Measurements from ENCODE around the gene DDX17. TPM values are rescaled to one million over a fixed set of nuclear protein-coding genes. Genes with fewer than 3 reads are reported as not detected.

DDX17 gene
- total and polyA plus RNA-seq, 10 of the 15 experiments (the other 5 are each of a cell fraction or from before 2014, with no cell fraction given) = 25.2 to 778 (median 266) TPM

DNA sequence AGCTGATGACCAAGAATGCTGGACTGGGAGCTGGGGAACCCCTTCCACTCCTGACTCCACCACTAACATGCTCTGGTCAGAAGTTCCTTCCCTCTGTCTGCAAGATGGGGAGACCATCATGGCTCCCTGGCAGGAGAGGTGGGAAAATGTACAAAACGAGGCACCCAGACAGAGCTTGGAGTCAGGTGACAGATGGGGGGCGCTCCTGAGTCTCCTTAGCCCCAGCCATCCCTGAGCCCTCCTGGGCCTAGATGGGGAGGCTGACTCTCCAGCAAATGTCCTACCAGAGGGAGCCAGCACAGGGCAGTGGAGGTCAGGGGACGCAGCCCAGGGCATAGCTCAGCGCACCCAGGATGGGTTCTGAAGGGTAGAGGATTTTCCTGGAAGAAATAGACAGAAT is 71.1 kb downstream of the DDX17 start:
- intact Hi-C loops (cut with micrococcal nuclease; ENCODE audit: unreplicated experiment) = no loop called here
- Histone ChIP-seq H3K9me3 (replicated peaks; ENCODE audit: control insufficient read depth, insufficient read depth, low read length) (no peaks in the 10 kb centered on the region), H3K79me2 (ENCODE audit: control insufficient read depth, insufficient read depth, low read length) (no peaks in the 10 kb centered on the region), H3K4me3 (no peak overlapping the region), H3K4me2 (ENCODE audit: control insufficient read depth, insufficient read depth) (no peak overlapping the region), H4K20me1 (ENCODE audit: control insufficient read depth, insufficient read depth) (no peaks in the 10 kb centered on the region), H3K4me1 (ENCODE audit: control insufficient read depth, insufficient read depth, low read length) (no peaks in the 10 kb centered on the region), H3K9ac (ENCODE audit: control insufficient read depth, insufficient read depth, low read length) (no peak overlapping the region), H3K27me3 (replicated peaks in 1 of 2; ENCODE audit: control insufficient read depth in 2 of 2, insufficient read depth in 2 of 2, low read length in 1 of 2) (peaks cover 0 to 4% of the 10 kb centered on the region in 2 experiments; a peak in 2 of 4 replicates), H3K36me3 (ENCODE audit: control insufficient read depth in 2 of 2, insufficient read depth in 2 of 2, low read length in 1 of 2) (no peaks in the 10 kb centered on the region), H2AFZ (ENCODE audit: control insufficient read depth, low read depth, low read length) (no peak overlapping the region), H3K27ac (ENCODE audit: control insufficient read depth, insufficient read depth) (no peak overlapping the region)
- ChIA-PET RAD21 (ENCODE audit: unreplicated experiment) (no interaction called here), CTCF (interaction anchor here (0.7 to 1.8 kb wide), 2 partner anchors 11 to 137 kb away, joined by 3 to 4 read pairs; no protein-coding TSS in a partner anchor), SMC1A (ENCODE audit: uncharacterized antibody, unreplicated experiment) (no interaction called here), POLR2A (interaction anchor here (0.7 kb wide), 1 partner anchor 363 kb away, joined by 4 read pairs; no protein-coding TSS in a partner anchor)
- in situ Hi-C loops (cut with MboI) = no loop called here
- DNase-seq (ENCODE audit: low read depth, low spot score) (no peak), FAIRE-seq (no peak), ATAC-seq (no peak)
- BruUV-seq (replicated peaks) = no TSS peak
- 49% methylated on average over 4 of the region's 4 CpGs for WGBS (ENCODE audit: insufficient coverage, insufficient replicate concordance, low lambda C conversion rate, missing lambda C conversion rate)
- TF ChIP-seq ATF2 (IDR thresholded peaks at IDR 0.05; ENCODE audit: low read length) (no peak), ZSCAN29 (IDR thresholded peaks at IDR 0.05) (no peak), ZNF274 (IDR thresholded peaks at IDR 0.05; ENCODE audit: insufficient read depth, insufficient read length) (no peak), NKRF (conservative IDR thresholded peaks at IDR 0.05) (no peak), BRCA1 (IDR thresholded peaks at IDR 0.05; ENCODE audit: low read depth, low read length) (no peak), ZBED1 (IDR thresholded peaks at IDR 0.05; ENCODE audit: borderline replicate concordance) (no peak), GATAD2B (conservative IDR thresholded peaks at IDR 0.05; ENCODE audit: low read depth) (no peak), KLF5 (IDR thresholded peaks at IDR 0.05; ENCODE audit: partially characterized antibody) (no peak), BHLHE40 (IDR thresholded peaks at IDR 0.05; ENCODE audit: borderline replicate concordance in 1 of 2, low read depth in 2 of 2, low read length in 1 of 2) (no peak), NFYA (IDR thresholded peaks at IDR 0.05; ENCODE audit: borderline replicate concordance, low read depth, low read length) (no peak), EP300 (IDR thresholded peaks at IDR 0.05; ENCODE audit: borderline replicate concordance in 1 of 2, control insufficient read depth in 1 of 2, low read depth in 2 of 2, low read length in 2 of 2) (no peak)
- TF ChIP-seq, protein P1, sequence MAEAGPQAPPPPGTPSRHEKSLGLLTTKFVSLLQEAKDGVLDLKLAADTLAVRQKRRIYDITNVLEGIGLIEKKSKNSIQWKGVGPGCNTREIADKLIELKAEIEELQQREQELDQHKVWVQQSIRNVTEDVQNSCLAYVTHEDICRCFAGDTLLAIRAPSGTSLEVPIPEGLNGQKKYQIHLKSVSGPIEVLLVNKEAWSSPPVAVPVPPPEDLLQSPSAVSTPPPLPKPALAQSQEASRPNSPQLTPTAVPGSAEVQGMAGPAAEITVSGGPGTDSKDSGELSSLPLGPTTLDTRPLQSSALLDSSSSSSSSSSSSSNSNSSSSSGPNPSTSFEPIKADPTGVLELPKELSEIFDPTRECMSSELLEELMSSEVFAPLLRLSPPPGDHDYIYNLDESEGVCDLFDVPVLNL (IDR thresholded peaks at IDR 0.05; ENCODE audit: low read depth, low read length) = no peak
